Thoracic aorta (tissue), 2 donors: ENCODE results near the gene NEMP1. TPM values are rescaled to one million over a fixed set of nuclear protein-coding genes. Genes with fewer than 3 reads are reported as not detected.
"Not testable (repeated sequence)": the region's sequence is repeated elsewhere in the genome, so short reads cannot be mapped to it uniquely, and the experiment has no call there.

Source experiments
- ATAC-seq: fragments of 150-250 bp; one replicate; pipeline ENCODE4 v1.8.0; 2017; ENCODE audit warnings: low read depth; ENCODE audit not compliant: insufficient number of reproducible peaks, low FRiP score
- DNase-seq: peaks from one replicate; pipeline ENCODE4 v3.0.0-alpha.2; 2020; ENCODE audit warnings: low spot score
- H3K27ac ChIP-seq, 2 donors: fragments of 200-600 bp; sonication (generic); 1 replicate in 1 of 2; 2 replicates in 1 of 2; pipeline ENCODE4 v1.5.1; 2016; ENCODE audit warnings: mild to moderate bottlenecking in 2 of 2, moderate library complexity in 2 of 2
- H3K27me3 ChIP-seq: fragments of 200-600 bp; sonication (generic); replicated peaks from 2 replicates; pipeline ENCODE4 v1.6.0; 2016; ENCODE audit warnings: mild to moderate bottlenecking; ENCODE audit not compliant: insufficient read depth
- H3K36me3 ChIP-seq: fragments of 200-600 bp; sonication (generic); one replicate; pipeline ENCODE4 v1.5.1; 2016
- H3K4me1 ChIP-seq, 2 donors: fragments of 200-600 bp; sonication (generic); 1 replicate in 1 of 2; 2 replicates in 1 of 2; pipeline versions ENCODE4 v1.5.1 to v1.6.0; 2016; ENCODE audit warnings: low read depth in 2 of 2, mild to moderate bottlenecking in 1 of 2; ENCODE audit not compliant: control insufficient read depth in 1 of 2
- H3K4me3 ChIP-seq: fragments of 200-600 bp; sonication (generic); 2 replicates; pipeline ENCODE4 v1.5.1; 2016; ENCODE audit warnings: mild to moderate bottlenecking
- H3K9me3 ChIP-seq: fragments of 200-600 bp; sonication (generic); 2 replicates; pipeline ENCODE4 v1.5.1; 2016
- CTCF ChIP-seq: fragments of 200-600 bp; sonication (generic); IDR thresholded peaks from one replicate; pipeline ENCODE4 v1.5.1; 2019; ENCODE audit warnings: antibody characterized with exemption
- total RNA-seq, 2 donors: library from RNA; depleted of rRNA; stranded (reverse); fragments of >200 nt; gene quantifications; one replicate each; pipeline versions ENCODE4 v1.1.0 to v1.2.3, GENCODE V29; 2016

Gene NEMP1
- total RNA-seq, 2 donors from 2014 or later = 6.6 to 6.9 TPM

GRCh38 chr12:57055824-57056223, 22.8 kb downstream of the NEMP1 start:
- DNase-seq = no peak
- Histone ChIP-seq H3K4me3 (no peak overlapping the region), H3K4me1 (peaks cover 0 to 6% of the 10 kb centered on the region in 2 donors), H3K27ac (no peak overlapping the region), H3K9me3 (no peaks in the 10 kb centered on the region), H3K36me3 (peaks cover 10% of the 10 kb centered on the region), H3K27me3 (no peaks in the 10 kb centered on the region)
- TF ChIP-seq CTCF = no peak
- no peak for ATAC-seq

GRCh38 chr12:57053901-57054300, 24.7 kb downstream of the NEMP1 start:
- not testable (repeated sequence) for ATAC-seq, H3K4me3 ChIP-seq, H3K27ac ChIP-seq, H3K9me3 ChIP-seq, H3K36me3 ChIP-seq, DNase-seq, H3K27me3 ChIP-seq, H3K4me1 ChIP-seq

- H3K27me3 ChIP-seq, H3K4me3 ChIP-seq, H3K27ac ChIP-seq, H3K9me3 ChIP-seq, ATAC-seq, DNase-seq, H3K36me3 ChIP-seq, H3K4me1 ChIP-seq: not testable (repeated sequence)
These were observed 25.4 kb downstream of the NEMP1 start for GRCh38 chr12:57053146-57053545.

GRCh38 chr12:57051011-57051410, 27.6 kb downstream of the NEMP1 start:
- no peak for TF ChIP-seq CTCF
- H3K4me3 ChIP-seq = no peak overlapping the region
- H3K27me3 ChIP-seq = no peaks in the 10 kb centered on the region
- no peaks in the 10 kb centered on the region for H3K36me3 ChIP-seq
- no peaks in the 10 kb centered on the region for H3K9me3 ChIP-seq
- no peak overlapping the region for H3K27ac ChIP-seq
- H3K4me1 ChIP-seq = no peaks in the 10 kb centered on the region
- DNase-seq (no peak), ATAC-seq (no peak)

GRCh38 chr12:57049890-57050289, 28.7 kb downstream of the NEMP1 start, which contains the start of gene MYO1A:
TSS of gene MYO1A (minus strand) at chr12:57050129. CDS start at chr12:57048323, 1,806 bp downstream.
- no peaks in the 10 kb centered on the region for H3K9me3 ChIP-seq
- H3K4me1 ChIP-seq = no peaks in the 10 kb centered on the region
- ATAC-seq (no peak), DNase-seq (no peak)
- no peaks in the 10 kb centered on the region for H3K27me3 ChIP-seq
- H3K27ac ChIP-seq = no peak within 1 kb of the TSS
- H3K4me3 ChIP-seq = no peak within 1 kb of the TSS
- no peak for TF ChIP-seq CTCF
- H3K36me3 ChIP-seq = no peaks in the 10 kb centered on the region

- DNase-seq (no peak), ATAC-seq (no peak)
- H3K27me3 ChIP-seq = no peaks in the 10 kb centered on the region
- no peak overlapping the region for H3K4me3 ChIP-seq
- no peaks in the 10 kb centered on the region for H3K4me1 ChIP-seq
- H3K9me3 ChIP-seq = no peaks in the 10 kb centered on the region
- H3K36me3 ChIP-seq = no peaks in the 10 kb centered on the region
- no peak for TF ChIP-seq CTCF
- H3K27ac ChIP-seq = no peak overlapping the region
These were observed 29.5 kb downstream of the NEMP1 start for GRCh38 chr12:57049119-57049446.
